Measurements from ENCODE around the gene PREP.

DNA sequence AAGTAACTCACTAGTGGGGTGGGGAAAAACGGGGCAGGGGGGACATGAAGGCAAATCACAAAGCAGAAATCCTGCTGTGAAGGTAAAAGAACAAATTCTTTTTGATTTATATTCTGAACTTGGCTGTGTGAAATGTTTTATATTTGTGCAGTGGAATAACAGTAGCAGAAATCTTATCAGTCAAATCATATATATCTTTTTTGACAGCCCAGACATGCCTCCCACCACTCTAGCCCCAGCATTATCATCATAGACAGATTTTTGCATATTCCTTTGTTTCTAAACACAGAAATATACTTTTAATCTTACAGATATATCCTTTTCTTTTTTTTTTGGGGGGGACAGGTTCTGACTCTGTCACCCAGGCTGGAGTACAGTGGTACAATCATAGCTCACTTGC is 97.4 kb downstream of the PREP start:
- TF ChIP-seq, protein P1, sequence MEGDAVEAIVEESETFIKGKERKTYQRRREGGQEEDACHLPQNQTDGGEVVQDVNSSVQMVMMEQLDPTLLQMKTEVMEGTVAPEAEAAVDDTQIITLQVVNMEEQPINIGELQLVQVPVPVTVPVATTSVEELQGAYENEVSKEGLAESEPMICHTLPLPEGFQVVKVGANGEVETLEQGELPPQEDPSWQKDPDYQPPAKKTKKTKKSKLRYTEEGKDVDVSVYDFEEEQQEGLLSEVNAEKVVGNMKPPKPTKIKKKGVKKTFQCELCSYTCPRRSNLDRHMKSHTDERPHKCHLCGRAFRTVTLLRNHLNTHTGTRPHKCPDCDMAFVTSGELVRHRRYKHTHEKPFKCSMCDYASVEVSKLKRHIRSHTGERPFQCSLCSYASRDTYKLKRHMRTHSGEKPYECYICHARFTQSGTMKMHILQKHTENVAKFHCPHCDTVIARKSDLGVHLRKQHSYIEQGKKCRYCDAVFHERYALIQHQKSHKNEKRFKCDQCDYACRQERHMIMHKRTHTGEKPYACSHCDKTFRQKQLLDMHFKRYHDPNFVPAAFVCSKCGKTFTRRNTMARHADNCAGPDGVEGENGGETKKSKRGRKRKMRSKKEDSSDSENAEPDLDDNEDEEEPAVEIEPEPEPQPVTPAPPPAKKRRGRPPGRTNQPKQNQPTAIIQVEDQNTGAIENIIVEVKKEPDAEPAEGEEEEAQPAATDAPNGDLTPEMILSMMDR (IDR thresholded peaks at IDR 0.05 in 4 of 5, conservative IDR thresholded peaks at IDR 0.05 in 1 of 5) = no peak
- TF ChIP-seq POLR2A (IDR thresholded peaks at IDR 0.05) = no peak
